H1 (cell line): ENCODE results near the gene CEACAM5. TPM values are rescaled to one million over a fixed set of nuclear protein-coding genes. Genes with fewer than 3 reads are reported as not detected.

Experiments
- CTBP2 ChIP-seq: IDR thresholded peaks from 2 replicates; pipeline ENCODE4 v1.7.0; 2011; ENCODE audit warnings: borderline replicate concordance, mild to moderate bottlenecking, moderate library complexity, mixed read lengths, low read length; ENCODE audit not compliant: insufficient read depth, insufficient read length
- EGR1 ChIP-seq: IDR thresholded peaks from 2 replicates; pipeline ENCODE4 v1.6.1; 2011; ENCODE audit warnings: low read depth, low read length, borderline replicate concordance
- EP300 ChIP-seq, 2 experiments: IDR thresholded peaks; 1 replicate in 1 of 2; 2 replicates in 1 of 2; pipeline ENCODE4 v1.6.1; 2011 to 2012; ENCODE audit warnings: low read depth in 2 of 2, low read length in 2 of 2, mild to moderate bottlenecking in 2 of 2, borderline replicate concordance in 1 of 2, inconsistent platforms in 1 of 2, moderate library complexity in 1 of 2
- JUN ChIP-seq: IDR thresholded peaks from 2 replicates; pipeline ENCODE4 v1.6.1; 2011; ENCODE audit warnings: low read depth, mild to moderate bottlenecking, improper control_type of control experiment, low read length
- PHF8 ChIP-seq: fragments of 200-600 bp; sonication (generic); conservative IDR thresholded peaks from 2 replicates; pipeline ENCODE4 v1.7.1; 2012; ENCODE audit warnings: low read depth, mild to moderate bottlenecking, inconsistent platforms, low read length, moderate library complexity
- SIRT6 ChIP-seq: IDR thresholded peaks from one replicate; pipeline ENCODE4 v1.7.1; 2012; ENCODE audit warnings: low read length, inconsistent platforms
- SP2 ChIP-seq: IDR thresholded peaks from 2 replicates; pipeline ENCODE4 v1.6.1; 2012; ENCODE audit warnings: mild to moderate bottlenecking, low read length, inconsistent platforms
- SP4 ChIP-seq: IDR thresholded peaks from 2 replicates; pipeline ENCODE4 v1.6.1; 2012; ENCODE audit warnings: low read length, inconsistent platforms
- ZNF274 ChIP-seq: IDR thresholded peaks from 2 replicates; pipeline ENCODE4 v1.7.0; 2012; ENCODE audit warnings: low read length, borderline replicate concordance; ENCODE audit errors: extremely low read depth
- polyA plus RNA-seq, 7 experiments: library from polyadenylated mRNA; depleted of rRNA in 3 of 7; stranded (reverse) in 5 of 7; unstranded in 2 of 7; fragments of >200 nt in 5 of 7; fragments of 200-250 nt in 2 of 7; gene quantifications; 1 replicate in 5 of 7; 2 replicates in 1 of 7; 4 replicates in 1 of 7; pipeline versions ENCODE4 v1.2.1 to v1.2.3, GENCODE V29; 2011 to 2013; ENCODE audit warnings: missing spikeins in 2 of 7, mixed read lengths in 2 of 7
- total RNA-seq: library from RNA; stranded (reverse); fragmentation: NEBNext Ultra II Directional; extraction: Animal tissue kit (Norgen Biotek cat#: 25700); gene quantifications from 2 replicates; pipeline ENCODE4 v1.2.1, GENCODE V29; 2021
- TF ChIP-seq, protein P1 (sequence below): fragments of 300-600 bp; sonication (generic); IDR thresholded peaks from 2 replicates; pipeline ENCODE4 v1.7.1; 2012; ENCODE audit warnings: low read length, moderate library complexity, mild to moderate bottlenecking, inconsistent platforms; ENCODE audit not compliant: insufficient replicate concordance

The CEACAM5 gene
- total and polyA plus RNA-seq, 2 of the 8 experiments (the other 6 are each of a cell fraction or from before 2014, with no cell fraction given), result not detected

DNA sequence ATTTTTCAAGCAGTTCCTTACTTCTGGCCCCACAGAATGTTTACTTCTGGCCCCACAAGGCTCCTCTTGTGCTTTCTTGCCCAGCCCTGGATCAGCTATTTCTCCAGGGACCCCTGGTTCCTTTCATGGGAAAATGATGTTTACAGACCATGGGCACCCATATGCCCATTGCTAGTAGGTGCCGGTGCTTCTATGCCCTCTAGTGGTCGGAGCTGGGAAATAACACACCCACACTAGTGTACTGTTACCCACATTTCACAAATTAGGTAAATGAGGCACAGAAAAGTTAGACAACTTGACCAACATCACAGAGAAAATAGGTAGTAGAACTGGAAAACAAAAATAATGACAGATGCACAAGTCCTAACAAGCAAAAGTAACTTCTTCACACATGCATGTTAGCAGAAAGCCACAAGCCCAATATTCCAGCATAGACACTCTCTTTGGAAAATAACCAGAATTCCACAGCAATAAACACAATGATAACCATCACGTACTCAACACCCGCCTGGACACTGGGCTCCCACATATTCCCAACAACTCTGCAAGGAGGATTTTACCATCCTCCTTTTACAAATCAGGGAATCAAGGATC, 45.6 kb downstream of the CEACAM5 start (continued):
- TF ChIP-seq, protein P1, sequence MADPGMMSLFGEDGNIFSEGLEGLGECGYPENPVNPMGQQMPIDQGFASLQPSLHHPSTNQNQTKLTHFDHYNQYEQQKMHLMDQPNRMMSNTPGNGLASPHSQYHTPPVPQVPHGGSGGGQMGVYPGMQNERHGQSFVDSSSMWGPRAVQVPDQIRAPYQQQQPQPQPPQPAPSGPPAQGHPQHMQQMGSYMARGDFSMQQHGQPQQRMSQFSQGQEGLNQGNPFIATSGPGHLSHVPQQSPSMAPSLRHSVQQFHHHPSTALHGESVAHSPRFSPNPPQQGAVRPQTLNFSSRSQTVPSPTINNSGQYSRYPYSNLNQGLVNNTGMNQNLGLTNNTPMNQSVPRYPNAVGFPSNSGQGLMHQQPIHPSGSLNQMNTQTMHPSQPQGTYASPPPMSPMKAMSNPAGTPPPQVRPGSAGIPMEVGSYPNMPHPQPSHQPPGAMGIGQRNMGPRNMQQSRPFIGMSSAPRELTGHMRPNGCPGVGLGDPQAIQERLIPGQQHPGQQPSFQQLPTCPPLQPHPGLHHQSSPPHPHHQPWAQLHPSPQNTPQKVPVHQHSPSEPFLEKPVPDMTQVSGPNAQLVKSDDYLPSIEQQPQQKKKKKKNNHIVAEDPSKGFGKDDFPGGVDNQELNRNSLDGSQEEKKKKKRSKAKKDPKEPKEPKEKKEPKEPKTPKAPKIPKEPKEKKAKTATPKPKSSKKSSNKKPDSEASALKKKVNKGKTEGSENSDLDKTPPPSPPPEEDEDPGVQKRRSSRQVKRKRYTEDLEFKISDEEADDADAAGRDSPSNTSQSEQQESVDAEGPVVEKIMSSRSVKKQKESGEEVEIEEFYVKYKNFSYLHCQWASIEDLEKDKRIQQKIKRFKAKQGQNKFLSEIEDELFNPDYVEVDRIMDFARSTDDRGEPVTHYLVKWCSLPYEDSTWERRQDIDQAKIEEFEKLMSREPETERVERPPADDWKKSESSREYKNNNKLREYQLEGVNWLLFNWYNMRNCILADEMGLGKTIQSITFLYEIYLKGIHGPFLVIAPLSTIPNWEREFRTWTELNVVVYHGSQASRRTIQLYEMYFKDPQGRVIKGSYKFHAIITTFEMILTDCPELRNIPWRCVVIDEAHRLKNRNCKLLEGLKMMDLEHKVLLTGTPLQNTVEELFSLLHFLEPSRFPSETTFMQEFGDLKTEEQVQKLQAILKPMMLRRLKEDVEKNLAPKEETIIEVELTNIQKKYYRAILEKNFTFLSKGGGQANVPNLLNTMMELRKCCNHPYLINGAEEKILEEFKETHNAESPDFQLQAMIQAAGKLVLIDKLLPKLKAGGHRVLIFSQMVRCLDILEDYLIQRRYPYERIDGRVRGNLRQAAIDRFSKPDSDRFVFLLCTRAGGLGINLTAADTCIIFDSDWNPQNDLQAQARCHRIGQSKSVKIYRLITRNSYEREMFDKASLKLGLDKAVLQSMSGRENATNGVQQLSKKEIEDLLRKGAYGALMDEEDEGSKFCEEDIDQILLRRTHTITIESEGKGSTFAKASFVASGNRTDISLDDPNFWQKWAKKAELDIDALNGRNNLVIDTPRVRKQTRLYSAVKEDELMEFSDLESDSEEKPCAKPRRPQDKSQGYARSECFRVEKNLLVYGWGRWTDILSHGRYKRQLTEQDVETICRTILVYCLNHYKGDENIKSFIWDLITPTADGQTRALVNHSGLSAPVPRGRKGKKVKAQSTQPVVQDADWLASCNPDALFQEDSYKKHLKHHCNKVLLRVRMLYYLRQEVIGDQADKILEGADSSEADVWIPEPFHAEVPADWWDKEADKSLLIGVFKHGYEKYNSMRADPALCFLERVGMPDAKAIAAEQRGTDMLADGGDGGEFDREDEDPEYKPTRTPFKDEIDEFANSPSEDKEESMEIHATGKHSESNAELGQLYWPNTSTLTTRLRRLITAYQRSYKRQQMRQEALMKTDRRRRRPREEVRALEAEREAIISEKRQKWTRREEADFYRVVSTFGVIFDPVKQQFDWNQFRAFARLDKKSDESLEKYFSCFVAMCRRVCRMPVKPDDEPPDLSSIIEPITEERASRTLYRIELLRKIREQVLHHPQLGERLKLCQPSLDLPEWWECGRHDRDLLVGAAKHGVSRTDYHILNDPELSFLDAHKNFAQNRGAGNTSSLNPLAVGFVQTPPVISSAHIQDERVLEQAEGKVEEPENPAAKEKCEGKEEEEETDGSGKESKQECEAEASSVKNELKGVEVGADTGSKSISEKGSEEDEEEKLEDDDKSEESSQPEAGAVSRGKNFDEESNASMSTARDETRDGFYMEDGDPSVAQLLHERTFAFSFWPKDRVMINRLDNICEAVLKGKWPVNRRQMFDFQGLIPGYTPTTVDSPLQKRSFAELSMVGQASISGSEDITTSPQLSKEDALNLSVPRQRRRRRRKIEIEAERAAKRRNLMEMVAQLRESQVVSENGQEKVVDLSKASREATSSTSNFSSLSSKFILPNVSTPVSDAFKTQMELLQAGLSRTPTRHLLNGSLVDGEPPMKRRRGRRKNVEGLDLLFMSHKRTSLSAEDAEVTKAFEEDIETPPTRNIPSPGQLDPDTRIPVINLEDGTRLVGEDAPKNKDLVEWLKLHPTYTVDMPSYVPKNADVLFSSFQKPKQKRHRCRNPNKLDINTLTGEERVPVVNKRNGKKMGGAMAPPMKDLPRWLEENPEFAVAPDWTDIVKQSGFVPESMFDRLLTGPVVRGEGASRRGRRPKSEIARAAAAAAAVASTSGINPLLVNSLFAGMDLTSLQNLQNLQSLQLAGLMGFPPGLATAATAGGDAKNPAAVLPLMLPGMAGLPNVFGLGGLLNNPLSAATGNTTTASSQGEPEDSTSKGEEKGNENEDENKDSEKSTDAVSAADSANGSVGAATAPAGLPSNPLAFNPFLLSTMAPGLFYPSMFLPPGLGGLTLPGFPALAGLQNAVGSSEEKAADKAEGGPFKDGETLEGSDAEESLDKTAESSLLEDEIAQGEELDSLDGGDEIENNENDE, result no peak
- no peak for TF ChIP-seq JUN
- no peak for TF ChIP-seq ZNF274
- no peak for TF ChIP-seq SP4
- TF ChIP-seq CTBP2, result no peak
- no peak for TF ChIP-seq SIRT6
- no peak for TF ChIP-seq PHF8
- no peak for TF ChIP-seq EP300 (IDR thresholded peaks at IDR 0.05; ENCODE audit: borderline replicate concordance in 1 of 2, low read depth in 2 of 2, low read length in 2 of 2)
- no peak for TF ChIP-seq EGR1
- TF ChIP-seq SP2, result no peak
- TF ChIP-seq, all 59 proteins: peak for 2
